A549 (cell line): Measurements from ENCODE around the gene PDSS2. TPM values are rescaled to one million over a fixed set of nuclear protein-coding genes. Genes with fewer than 3 reads are reported as not detected.
"Not testable (repeated sequence)": the region's sequence is repeated elsewhere in the genome, so short reads cannot be mapped to it uniquely, and the experiment has no call there.

ENCODE experiments used
- ATAC-seq, 2 experiments: fragments of 200-7000 bp in 1 of 2; fragments of >200 bp in 1 of 2; cut with Nextera tagmentation in 1 of 2; cut with Tn5 transposase in 1 of 2; 3 replicates each; pipeline versions ENCODE4 v1.8.0 to v1.9.1; 2018 to 2020; ENCODE audit warnings: mild to moderate bottlenecking in 1 of 2, moderate library complexity in 1 of 2
- CTCF ChIA-PET: fragments of 300-600 bp; sonication (Branson Sonifier 250); formaldehyde crosslinking; extraction: SDS; loops from one replicate; lab custom pipeline; 2021; ENCODE audit warnings: antibody characterized with exemption, inconsistent platforms; lab: Yijun Ruan, JAX
- POLR2A ChIA-PET: fragments of 350-600 bp; formaldehyde crosslinking; extraction: SDS; loops from one replicate; lab custom pipeline; 2021; ENCODE audit warnings: antibody characterized with exemption, inconsistent platforms; lab: Yijun Ruan, JAX
- DNase-seq, 2 experiments: peaks; one replicate each; pipeline versions ENCODE4 v3.0.0 to v3.0.0-alpha.2; 2011 to 2016; ENCODE audit warnings: low read depth in 1 of 2, low spot score in 1 of 2
- FAIRE-seq: peaks from 2 replicates; lab custom pipeline; 2011; peaks lifted over from hg19 to GRCh38; lab: Jason Lieb, UNC
- H3K27ac ChIP-seq, 2 experiments: fragments of >200 bp; sonication (Bioruptor Twin); formaldehyde crosslinking; 3 replicates each; pipeline ENCODE4 v1.5.1; 2016 to 2017
- H3K4me1 ChIP-seq: fragments of >200 bp; sonication (Bioruptor Twin); formaldehyde crosslinking; 3 replicates; pipeline ENCODE4 v1.6.1; 2016
- H3K4me2 ChIP-seq: fragments of >200 bp; sonication (Bioruptor Twin); formaldehyde crosslinking; 3 replicates; pipeline ENCODE4 v1.6.1; 2016
- H3K4me3 ChIP-seq: fragments of >200 bp; sonication (Bioruptor Twin); formaldehyde crosslinking; 3 replicates; pipeline ENCODE4 v1.5.1; 2016
- H3K9me3 ChIP-seq: fragments of >200 bp; sonication (Bioruptor Twin); formaldehyde crosslinking; 3 replicates; pipeline ENCODE4 v1.6.1; 2016
- BHLHE40 ChIP-seq: IDR thresholded peaks from 2 replicates; pipeline ENCODE4 v1.6.1; 2012; ENCODE audit warnings: low read depth, low read length, inconsistent platforms
- CBX8 ChIP-seq: fragments of 200-600 bp; sonication (generic); IDR thresholded peaks from 2 replicates; pipeline ENCODE4 v1.6.1; 2016
- ESRRA ChIP-seq: fragments of 150-350 bp; IDR thresholded peaks from 2 replicates; pipeline ENCODE4 v1.6.1; 2014; ENCODE audit warnings: mild to moderate bottlenecking, low read length, borderline replicate concordance
- GATA3 ChIP-seq: IDR thresholded peaks from 2 replicates; pipeline ENCODE4 v1.6.1; 2012; ENCODE audit warnings: borderline replicate concordance
- HDAC2 ChIP-seq: fragments of 200-600 bp; sonication (generic); IDR thresholded peaks from 2 replicates; pipeline ENCODE4 v1.6.1; 2016
- HEYL ChIP-seq: fragments of 250-450 bp; sonication (Bioruptor Pico); IDR thresholded peaks from 2 replicates; pipeline ENCODE4 v1.8.0; 2021; ENCODE audit warnings: mild to moderate bottlenecking, moderate library complexity
- HOXB13 ChIP-seq: fragments of 250-450 bp; sonication (Bioruptor Pico); IDR thresholded peaks from 2 replicates; pipeline ENCODE4 v1.5.0; 2020; ENCODE audit warnings: low read depth, mild to moderate bottlenecking, moderate library complexity
- JUN ChIP-seq, 2 experiments: fragments of >200 bp; sonication (Bioruptor Twin); formaldehyde crosslinking; IDR thresholded peaks; 2 replicates in 1 of 2; 3 replicates in 1 of 2; pipeline ENCODE4 v1.6.1; 2016 to 2017
- NFE2L2 ChIP-seq: fragments of 150-350 bp; conservative IDR thresholded peaks from 2 replicates; pipeline ENCODE4 v1.6.1; 2014; ENCODE audit warnings: low read length
- PHF8 ChIP-seq: fragments of 200-600 bp; sonication (generic); IDR thresholded peaks from 2 replicates; pipeline ENCODE4 v1.6.1; 2016; ENCODE audit warnings: low read depth, mild to moderate bottlenecking, antibody characterized with exemption, moderate library complexity, borderline replicate concordance
- POLR2AphosphoS2 ChIP-seq: conservative IDR thresholded peaks from 2 replicates; pipeline ENCODE4 v1.6.1; 2012; ENCODE audit warnings: low read length, improper control_type of control experiment, inconsistent platforms
- RARB ChIP-seq: fragments of 250-450 bp; sonication (Bioruptor Pico); IDR thresholded peaks from 2 replicates; pipeline ENCODE4 v1.8.0; 2021; ENCODE audit warnings: mild to moderate bottlenecking, moderate library complexity
- RCOR1 ChIP-seq: fragments of 150-350 bp; IDR thresholded peaks from 2 replicates; pipeline ENCODE4 v1.6.1; 2014; ENCODE audit warnings: antibody characterized with exemption, low read length, low read depth
- SMC3 ChIP-seq: fragments of >200 bp; sonication (Bioruptor Twin); formaldehyde crosslinking; IDR thresholded peaks from 3 replicates; pipeline ENCODE4 v1.6.1; 2018; ENCODE audit warnings: inconsistent platforms
- ZC3H11A ChIP-seq: fragments of 450-650 bp; IDR thresholded peaks from 2 replicates; pipeline ENCODE4 v1.6.1; 2014; ENCODE audit warnings: antibody characterized with exemption, mild to moderate bottlenecking
- ZFP36 ChIP-seq: fragments of 450-650 bp; IDR thresholded peaks from 2 replicates; pipeline ENCODE4 v1.6.1; 2014; ENCODE audit warnings: borderline replicate concordance; ENCODE audit not compliant: partially characterized antibody
- ZNF302 ChIP-seq: fragments of 250-450 bp; sonication (Bioruptor Pico); IDR thresholded peaks from 2 replicates; pipeline ENCODE4 v1.9.0; 2021; ENCODE audit warnings: inconsistent platforms, mild to moderate bottlenecking, moderate library complexity
- WGBS: methylation state at CpG from one replicate; pipeline ENCODE4 v1.1.6; 2017; ENCODE audit errors: missing lambda C conversion rate; 5-methylcytosine and 5-hydroxymethylcytosine counted together
- polyA plus RNA-seq, 4 experiments: library from polyadenylated mRNA; depleted of rRNA in 3 of 4; stranded (reverse); fragments of >200 nt; fragmentation: RNase III in 1 of 4; extraction: RNeasy Plus Mini Kit Qiagen cat#74134 plus additional on column Dnase treatment in 1 of 4; gene quantifications; 2 replicates in 3 of 4; 3 replicates in 1 of 4; pipeline ENCODE4 v1.2.3, GENCODE V29; 2011 to 2017
- TF ChIP-seq, protein P1 (sequence below): IDR thresholded peaks from 2 replicates; pipeline ENCODE4 v1.6.1; 2012
- TF ChIP-seq, protein P2 (sequence below): fragments of >200 bp; sonication (Bioruptor Twin); formaldehyde crosslinking; IDR thresholded peaks from 3 replicates; pipeline ENCODE4 v1.6.1; 2016
- TF ChIP-seq, protein P3 (sequence below): fragments of 250-450 bp; sonication (Bioruptor Pico); IDR thresholded peaks from 2 replicates; pipeline ENCODE4 v1.5.0; 2021; ENCODE audit warnings: mild to moderate bottlenecking, moderate library complexity, borderline replicate concordance

The PDSS2 gene
- polyA plus RNA-seq, 2 of the 4 experiments (the other 2 are of a cell fraction), result 7.2 to 17.3 TPM

DNA sequence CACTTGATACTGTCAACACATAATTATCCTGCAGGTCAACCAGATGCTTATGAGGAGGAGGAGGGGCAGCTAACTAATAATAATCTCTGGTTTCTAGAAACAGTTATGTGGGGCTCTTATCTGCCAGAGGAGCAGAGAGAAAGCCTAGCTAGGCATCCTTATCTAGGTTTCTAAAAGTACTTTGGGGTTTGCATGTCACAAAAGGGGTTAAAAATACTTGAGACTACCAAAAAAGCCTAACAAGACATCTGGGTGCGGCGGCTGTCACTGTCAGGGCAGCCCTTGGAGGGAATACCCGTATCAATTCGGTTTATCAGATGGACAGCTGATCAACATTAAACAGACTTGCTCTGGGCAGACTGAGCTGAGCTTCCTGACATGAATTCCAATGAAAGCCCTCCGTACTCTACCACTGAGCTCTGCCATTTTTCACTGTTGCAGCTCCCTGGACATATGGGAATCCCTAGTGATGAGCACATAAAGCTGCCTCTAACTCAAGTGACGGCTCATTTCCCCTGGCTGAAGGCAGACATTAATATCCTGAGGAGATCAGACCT lies 166.6 kb downstream of the PDSS2 start:
- Histone ChIP-seq H3K4me1 (no peaks in the 10 kb centered on the region), H3K4me2 (no peak overlapping the region), H3K27ac (no peak overlapping the region), H3K9me3 (no peaks in the 10 kb centered on the region), H3K4me3 (no peak overlapping the region)
- POLR2A ChIA-PET, result no interaction called here
- CTCF ChIA-PET, result interaction anchor here (0.6 kb wide), 1 partner anchor 170 kb away, joined by 3 read pairs; no protein-coding TSS in a partner anchor
- ATAC-seq, result no peak
- no peak for FAIRE-seq
- TF ChIP-seq RCOR1 (no peak), CBX8 (no peak)
- no peak for DNase-seq
- 89% methylated on average over 6 of the region's 6 CpGs for WGBS

DNA sequence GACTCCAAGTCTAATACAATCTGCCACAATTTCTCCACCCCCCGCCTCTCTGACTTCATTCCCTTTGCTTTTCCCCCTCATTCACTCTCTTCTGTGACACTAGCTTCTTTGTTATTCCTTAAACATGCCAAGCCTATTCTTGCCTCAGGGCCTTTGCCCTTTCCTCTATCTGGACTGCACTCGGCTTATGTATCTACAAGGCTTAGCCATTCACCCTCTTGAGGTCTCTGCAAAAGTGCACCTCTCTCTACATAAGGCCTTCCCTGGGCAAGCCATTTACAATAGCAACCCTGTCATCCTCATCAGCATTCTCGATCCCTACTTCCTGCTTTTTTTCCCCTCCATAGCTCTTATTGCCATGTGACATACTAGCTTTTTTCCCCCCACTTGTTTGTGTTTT lies 168.9 kb downstream of the PDSS2 start:
- Histone ChIP-seq H3K27ac (no peak overlapping the region), H3K4me2 (no peak overlapping the region)
- TF ChIP-seq ZFP36 (no peak), HOXB13 (CRISPR knock-in tag) (no peak), HEYL (CRISPR knock-in tag) (no peak), NFE2L2 (no peak), ZC3H11A (no peak), SMC3 (no peak), POLR2AphosphoS2 (no peak), ZNF302 (CRISPR knock-in tag) (no peak), PHF8 (no peak), RARB (CRISPR knock-in tag) (no peak), ESRRA (no peak), GATA3 (no peak), BHLHE40 (no peak), CBX8 (no peak), HDAC2 (no peak), JUN (IDR thresholded peaks at IDR 0.05) (no peak), RCOR1 (no peak)
- TF ChIP-seq, protein P1, sequence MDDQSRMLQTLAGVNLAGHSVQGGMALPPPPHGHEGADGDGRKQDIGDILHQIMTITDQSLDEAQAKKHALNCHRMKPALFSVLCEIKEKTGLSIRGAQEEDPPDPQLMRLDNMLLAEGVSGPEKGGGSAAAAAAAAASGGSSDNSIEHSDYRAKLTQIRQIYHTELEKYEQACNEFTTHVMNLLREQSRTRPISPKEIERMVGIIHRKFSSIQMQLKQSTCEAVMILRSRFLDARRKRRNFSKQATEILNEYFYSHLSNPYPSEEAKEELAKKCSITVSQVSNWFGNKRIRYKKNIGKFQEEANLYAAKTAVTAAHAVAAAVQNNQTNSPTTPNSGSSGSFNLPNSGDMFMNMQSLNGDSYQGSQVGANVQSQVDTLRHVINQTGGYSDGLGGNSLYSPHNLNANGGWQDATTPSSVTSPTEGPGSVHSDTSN, result no peak
- TF ChIP-seq, protein P2, sequence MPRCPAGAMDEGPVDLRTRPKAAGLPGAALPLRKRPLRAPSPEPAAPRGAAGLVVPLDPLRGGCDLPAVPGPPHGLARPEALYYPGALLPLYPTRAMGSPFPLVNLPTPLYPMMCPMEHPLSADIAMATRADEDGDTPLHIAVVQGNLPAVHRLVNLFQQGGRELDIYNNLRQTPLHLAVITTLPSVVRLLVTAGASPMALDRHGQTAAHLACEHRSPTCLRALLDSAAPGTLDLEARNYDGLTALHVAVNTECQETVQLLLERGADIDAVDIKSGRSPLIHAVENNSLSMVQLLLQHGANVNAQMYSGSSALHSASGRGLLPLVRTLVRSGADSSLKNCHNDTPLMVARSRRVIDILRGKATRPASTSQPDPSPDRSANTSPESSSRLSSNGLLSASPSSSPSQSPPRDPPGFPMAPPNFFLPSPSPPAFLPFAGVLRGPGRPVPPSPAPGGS, result no peak
- TF ChIP-seq, protein P3, sequence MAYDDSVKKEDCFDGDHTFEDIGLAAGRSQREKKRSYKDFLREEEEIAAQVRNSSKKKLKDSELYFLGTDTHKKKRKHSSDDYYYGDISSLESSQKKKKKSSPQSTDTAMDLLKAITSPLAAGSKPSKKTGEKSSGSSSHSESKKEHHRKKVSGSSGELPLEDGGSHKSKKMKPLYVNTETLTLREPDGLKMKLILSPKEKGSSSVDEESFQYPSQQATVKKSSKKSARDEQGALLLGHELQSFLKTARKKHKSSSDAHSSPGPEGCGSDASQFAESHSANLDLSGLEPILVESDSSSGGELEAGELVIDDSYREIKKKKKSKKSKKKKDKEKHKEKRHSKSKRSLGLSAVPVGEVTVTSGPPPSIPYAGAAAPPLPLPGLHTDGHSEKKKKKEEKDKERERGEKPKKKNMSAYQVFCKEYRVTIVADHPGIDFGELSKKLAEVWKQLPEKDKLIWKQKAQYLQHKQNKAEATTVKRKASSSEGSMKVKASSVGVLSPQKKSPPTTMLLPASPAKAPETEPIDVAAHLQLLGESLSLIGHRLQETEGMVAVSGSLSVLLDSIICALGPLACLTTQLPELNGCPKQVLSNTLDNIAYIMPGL (CRISPR knock-in tag), result no peak
- TF ChIP-seq, all 56 proteins: peak for 0
- Histone ChIP-seq H3K4me1 (no peaks in the 10 kb centered on the region), H3K9me3 (no peaks in the 10 kb centered on the region), H3K4me3 (no peak overlapping the region)
- DNase-seq, result no peak
- no peak for FAIRE-seq
- ATAC-seq, result no peak
- ChIA-PET CTCF (interaction anchor here (0.6 kb wide), 1 partner anchor 40 kb away, joined by 3 read pairs; no protein-coding TSS in a partner anchor), POLR2A (no interaction called here)
- 90% methylated on average over 3 of the region's 3 CpGs for WGBS

DNA sequence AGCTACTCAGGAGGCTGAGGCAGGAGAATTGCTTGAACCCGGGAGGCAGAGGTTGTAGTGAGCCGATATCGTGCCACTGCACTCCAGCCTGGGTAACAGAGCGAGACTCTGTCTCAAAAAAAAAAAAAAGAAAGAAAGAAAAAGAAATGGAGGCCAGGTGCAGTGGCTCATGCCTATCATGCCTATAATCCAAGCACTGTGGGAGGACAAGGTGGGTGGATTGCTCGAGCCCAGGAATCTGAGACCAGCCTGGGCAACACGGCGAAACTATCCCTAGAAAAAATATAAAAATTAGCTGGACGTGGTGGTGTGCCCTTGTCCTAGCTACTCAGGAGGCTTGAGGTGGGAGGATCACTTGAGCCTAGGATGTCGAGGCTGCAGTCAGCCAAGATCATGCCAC lies 170.1 kb downstream of the PDSS2 start:
- H3K9me3 ChIP-seq, H3K4me1 ChIP-seq, ATAC-seq, CTCF ChIA-PET, H3K27ac ChIP-seq, POLR2A ChIA-PET, FAIRE-seq, H3K4me3 ChIP-seq, H3K4me2 ChIP-seq, DNase-seq: not testable (repeated sequence)
- WGBS, result 93% methylated on average over 9 of the region's 9 CpGs

DNA sequence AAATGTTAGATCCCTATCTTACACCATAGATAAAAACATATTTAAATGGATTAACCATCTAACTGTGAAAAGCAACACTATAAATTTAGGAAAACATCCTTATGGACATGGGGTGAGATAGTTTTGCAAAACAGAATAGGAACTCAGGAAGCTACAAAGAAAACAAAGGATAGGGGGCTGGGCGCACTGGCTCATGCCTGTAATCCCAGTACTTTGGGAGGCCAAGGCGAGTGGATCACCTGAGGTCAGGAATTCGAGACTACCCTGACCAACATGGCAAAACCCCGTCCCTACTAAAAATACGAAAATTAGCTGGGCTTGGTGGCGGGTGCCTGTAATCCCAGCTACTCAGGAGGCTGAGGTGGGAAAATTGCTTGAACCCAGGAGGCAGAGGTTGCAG lies 173.7 kb downstream of the PDSS2 start:
- FAIRE-seq, POLR2A ChIA-PET, H3K4me1 ChIP-seq, H3K9me3 ChIP-seq, H3K27ac ChIP-seq, H3K4me2 ChIP-seq, CTCF ChIA-PET, ATAC-seq, H3K4me3 ChIP-seq, DNase-seq: not testable (repeated sequence)
- 86% methylated on average over 6 of the region's 6 CpGs for WGBS
